Peyer's patch (tissue), 4 donors: ENCODE measurements around the gene OR2T11.

ENCODE experiments used
- CTCF ChIP-seq, 6 experiments: fragments of 450-650 bp in 4 of 6; fragments of 200-600 bp in 2 of 6; sonication (generic) in 1 of 6; IDR thresholded peaks; one replicate each; pipeline ENCODE4 v1.5.1; 2017 to 2019; ENCODE audit warnings: antibody characterized with exemption in 6 of 6, mild to moderate bottlenecking in 3 of 6, moderate library complexity in 1 of 6
- POLR2A ChIP-seq, 2 donors: fragments of 450-650 bp; IDR thresholded peaks; one replicate each; pipeline ENCODE4 v1.5.1; 2017; ENCODE audit warnings: antibody characterized with exemption in 2 of 2, mild to moderate bottlenecking in 2 of 2, moderate library complexity in 2 of 2

GRCh38 chr1:248596615-248597014 lies 38.3 kb downstream of the OR2T11 start:
- TF ChIP-seq CTCF (IDR thresholded peaks at IDR 0.05) = no peak
- no peak for TF ChIP-seq POLR2A (IDR thresholded peaks at IDR 0.05)
